HEK293 (cell line): ENCODE data around the gene FIG4.

Experiments
- PRDM1 ChIP-seq: fragments of 450-650 bp; formaldehyde crosslinking; IDR thresholded peaks from 2 replicates; pipeline ENCODE4; 2016; ENCODE audit warnings: missing biosample characterization, missing genetic modification characterization
- ZBTB1 ChIP-seq: fragments of 450-650 bp; formaldehyde crosslinking; IDR thresholded peaks from 2 replicates; pipeline ENCODE4 v1.5.1; 2016; ENCODE audit warnings: missing biosample characterization, missing genetic modification characterization
- ZFP69B ChIP-seq: fragments of 450-650 bp; formaldehyde crosslinking; IDR thresholded peaks from 2 replicates; pipeline ENCODE4 v1.5.1; 2016; ENCODE audit warnings: missing biosample characterization, missing genetic modification characterization
- ZNF146 ChIP-seq: fragments of 450-650 bp; formaldehyde crosslinking; IDR thresholded peaks from 2 replicates; pipeline ENCODE4 v1.5.1; 2016; ENCODE audit warnings: missing biosample characterization, missing genetic modification characterization
- ZNF266 ChIP-seq: fragments of 450-650 bp; formaldehyde crosslinking; IDR thresholded peaks from 2 replicates; pipeline ENCODE4 v1.5.1; 2016; ENCODE audit warnings: missing biosample characterization, missing genetic modification characterization, low read depth
- ZNF391 ChIP-seq: fragments of 450-650 bp; formaldehyde crosslinking; IDR thresholded peaks from 2 replicates; pipeline ENCODE4 v1.5.1; 2016; ENCODE audit warnings: low read depth, missing biosample characterization, missing genetic modification characterization, borderline replicate concordance

DNA sequence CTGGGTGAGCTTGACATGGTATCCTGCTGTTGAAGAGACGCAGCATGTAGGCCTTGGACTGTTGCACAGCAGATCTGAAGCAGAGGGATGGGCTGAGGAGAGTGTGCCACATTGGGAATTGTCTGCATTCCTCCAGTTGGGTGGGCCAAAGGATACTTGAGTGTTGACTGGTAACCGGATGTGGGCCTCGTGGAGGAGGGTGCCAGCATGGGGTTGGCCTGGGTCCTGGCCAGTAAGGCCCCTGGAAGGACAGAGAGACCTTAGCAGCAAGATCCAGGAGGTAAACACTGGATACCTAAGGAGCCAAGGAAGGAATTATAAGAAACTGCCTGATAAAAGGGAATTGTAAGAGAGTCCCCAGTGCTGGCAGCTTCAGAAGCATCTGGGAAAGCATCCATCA is 76.9 kb downstream of the FIG4 start:
- TF ChIP-seq ZFP69B (no peak), ZBTB1 (tag by site-specific recombination) (no peak), ZNF146 (no peak), PRDM1 (no peak), ZNF266 (no peak), ZNF391 (tag by site-specific recombination) (no peak)
